Measurements from ENCODE around the gene CSMD2.

The CSMD2 gene

DNA sequence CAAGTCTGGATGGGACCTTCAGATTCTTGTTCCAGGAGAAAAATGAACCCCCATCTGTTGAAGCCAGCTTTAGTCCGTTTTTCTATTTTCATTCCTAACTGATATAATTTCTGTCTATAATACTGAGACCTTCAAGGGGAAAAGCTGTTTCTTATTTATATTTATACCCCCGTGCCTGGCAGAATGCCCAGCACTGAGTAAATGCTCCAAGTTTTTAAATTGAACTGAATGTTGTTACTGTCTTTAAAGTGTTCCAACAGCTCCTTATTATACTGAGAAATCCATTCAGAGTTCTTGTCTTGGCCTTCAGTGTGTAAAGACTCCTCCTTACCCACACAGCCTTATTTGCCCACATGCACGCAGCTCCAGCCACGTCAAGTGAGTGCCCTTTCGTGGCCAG is 479.8 kb downstream of the CSMD2 start:
- Histone ChIP-seq H3K27me3 (ENCODE audit: insufficient read depth, low read length, poor library complexity, severe bottlenecking) (no peaks in the 10 kb centered on the region), H3K9me2 (replicated peaks; ENCODE audit: low read depth, low read length) (no peaks in the 10 kb centered on the region), H3K4me3 (ENCODE audit: low read length, poor library complexity, severe bottlenecking) (no peak overlapping the region), H3K4me1 (ENCODE audit: insufficient read depth, low read length, poor library complexity, severe bottlenecking) (no peaks in the 10 kb centered on the region), H3F3A (ENCODE audit: low read depth) (no peaks in the 10 kb centered on the region), H3K79me2 (ENCODE audit: insufficient read depth, low read length) (no peaks in the 10 kb centered on the region), H2AFZ (ENCODE audit: low read length) (no peak overlapping the region), H3K36me3 (ENCODE audit: insufficient read depth, low read length) (no peaks in the 10 kb centered on the region), H4K20me1 (ENCODE audit: insufficient read depth, low read length, poor library complexity, severe bottlenecking) (no peaks in the 10 kb centered on the region), H3K9ac (ENCODE audit: low read depth, low read length, poor library complexity, severe bottlenecking) (no peak overlapping the region), H3K9me3 (ENCODE audit: insufficient read depth, low read depth, low read length) (no peaks in the 10 kb centered on the region), H3K4me2 (ENCODE audit: low read depth, low read length, poor library complexity, severe bottlenecking) (no peak overlapping the region)
- TF ChIP-seq, protein P1, sequence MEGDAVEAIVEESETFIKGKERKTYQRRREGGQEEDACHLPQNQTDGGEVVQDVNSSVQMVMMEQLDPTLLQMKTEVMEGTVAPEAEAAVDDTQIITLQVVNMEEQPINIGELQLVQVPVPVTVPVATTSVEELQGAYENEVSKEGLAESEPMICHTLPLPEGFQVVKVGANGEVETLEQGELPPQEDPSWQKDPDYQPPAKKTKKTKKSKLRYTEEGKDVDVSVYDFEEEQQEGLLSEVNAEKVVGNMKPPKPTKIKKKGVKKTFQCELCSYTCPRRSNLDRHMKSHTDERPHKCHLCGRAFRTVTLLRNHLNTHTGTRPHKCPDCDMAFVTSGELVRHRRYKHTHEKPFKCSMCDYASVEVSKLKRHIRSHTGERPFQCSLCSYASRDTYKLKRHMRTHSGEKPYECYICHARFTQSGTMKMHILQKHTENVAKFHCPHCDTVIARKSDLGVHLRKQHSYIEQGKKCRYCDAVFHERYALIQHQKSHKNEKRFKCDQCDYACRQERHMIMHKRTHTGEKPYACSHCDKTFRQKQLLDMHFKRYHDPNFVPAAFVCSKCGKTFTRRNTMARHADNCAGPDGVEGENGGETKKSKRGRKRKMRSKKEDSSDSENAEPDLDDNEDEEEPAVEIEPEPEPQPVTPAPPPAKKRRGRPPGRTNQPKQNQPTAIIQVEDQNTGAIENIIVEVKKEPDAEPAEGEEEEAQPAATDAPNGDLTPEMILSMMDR (conservative IDR thresholded peaks at IDR 0.05; ENCODE audit: low read length): no peak
- no peak for TF ChIP-seq EZH2phosphoT487 (IDR thresholded peaks at IDR 0.05; ENCODE audit: borderline replicate concordance)

DNA sequence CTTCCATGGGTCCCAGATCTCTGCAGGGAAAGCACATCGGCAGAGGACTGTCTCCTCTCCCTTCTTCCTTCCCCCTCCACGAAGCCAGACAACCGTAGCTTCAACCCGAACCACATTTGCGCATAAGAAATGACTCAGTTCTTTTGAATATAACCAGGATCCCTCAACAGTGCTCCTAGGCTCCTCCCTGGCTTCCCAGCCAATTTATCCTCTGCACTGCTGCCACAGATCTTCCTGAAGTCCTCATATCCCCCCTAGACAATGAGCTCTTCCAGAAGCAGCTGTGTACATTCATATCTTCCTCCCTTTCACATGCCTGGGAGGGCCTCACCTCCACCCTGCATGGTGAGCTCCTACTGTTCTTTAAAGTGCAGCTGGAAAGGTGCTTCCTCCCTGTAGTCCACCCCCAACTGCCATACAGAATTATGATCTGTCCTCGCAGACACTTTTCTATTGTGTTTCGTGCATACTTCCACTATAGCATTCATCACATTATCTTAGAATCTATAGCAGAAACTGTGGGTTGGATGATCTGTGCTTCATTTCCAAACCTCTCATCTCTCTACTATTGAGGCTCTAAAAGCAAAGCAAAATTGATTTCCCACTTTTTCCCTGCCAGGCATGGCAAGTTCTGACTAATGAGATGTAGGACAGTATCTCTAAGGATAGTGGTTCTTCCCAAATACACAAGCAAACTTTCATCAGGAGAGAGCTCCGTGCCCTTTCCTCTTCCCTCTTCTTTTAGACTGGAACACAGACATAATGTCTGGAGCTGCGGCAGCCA is 480.4 kb downstream of the CSMD2 start:
- Histone ChIP-seq H3K9ac (ENCODE audit: low read depth, low read length, poor library complexity, severe bottlenecking) (no peak overlapping the region), H3K4me2 (ENCODE audit: low read depth, low read length, poor library complexity, severe bottlenecking) (no peak overlapping the region), H3K4me3 (ENCODE audit: low read length, poor library complexity, severe bottlenecking) (no peak overlapping the region), H3K4me1 (ENCODE audit: insufficient read depth, low read length, poor library complexity, severe bottlenecking) (no peaks in the 10 kb centered on the region), H3K36me3 (ENCODE audit: insufficient read depth, low read length) (no peaks in the 10 kb centered on the region), H3K79me2 (ENCODE audit: insufficient read depth, low read length) (no peaks in the 10 kb centered on the region), H3K9me3 (ENCODE audit: insufficient read depth, low read depth, low read length) (no peaks in the 10 kb centered on the region), H2AFZ (ENCODE audit: low read length) (no peak overlapping the region), H3K27me3 (ENCODE audit: insufficient read depth, low read length, poor library complexity, severe bottlenecking) (no peaks in the 10 kb centered on the region), H3K9me2 (replicated peaks; ENCODE audit: low read depth, low read length) (no peaks in the 10 kb centered on the region), H3F3A (ENCODE audit: low read depth) (no peaks in the 10 kb centered on the region), H4K20me1 (ENCODE audit: insufficient read depth, low read length, poor library complexity, severe bottlenecking) (no peaks in the 10 kb centered on the region)
- TF ChIP-seq, protein P1 (conservative IDR thresholded peaks at IDR 0.05; ENCODE audit: low read length): no peak

DNA sequence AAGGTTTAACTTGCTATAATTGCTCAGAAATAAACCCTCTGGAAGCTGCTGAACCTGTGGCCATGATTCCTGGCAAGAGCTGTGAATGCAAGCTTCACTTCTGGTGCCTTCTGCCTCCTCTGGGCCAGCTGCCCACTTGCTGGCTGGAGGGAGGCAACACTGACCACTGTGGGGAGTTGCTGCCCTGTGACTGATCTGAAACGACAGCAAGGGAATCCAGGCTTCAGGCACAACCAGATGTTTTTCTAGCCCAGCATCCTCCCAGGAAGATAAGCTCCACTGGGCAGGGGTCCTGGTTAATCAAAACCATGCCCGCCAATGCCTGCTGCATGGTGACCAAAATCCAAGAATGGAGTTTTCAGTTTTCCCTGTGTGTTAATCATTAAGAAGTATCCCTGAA is 481.1 kb downstream of the CSMD2 start:
- Histone ChIP-seq H3K27me3 (ENCODE audit: insufficient read depth, low read length, poor library complexity, severe bottlenecking) (no peaks in the 10 kb centered on the region), H3F3A (ENCODE audit: low read depth) (no peaks in the 10 kb centered on the region), H3K4me1 (ENCODE audit: insufficient read depth, low read length, poor library complexity, severe bottlenecking) (no peaks in the 10 kb centered on the region), H3K4me3 (ENCODE audit: low read length, poor library complexity, severe bottlenecking) (no peak overlapping the region), H3K9ac (ENCODE audit: low read depth, low read length, poor library complexity, severe bottlenecking) (no peak overlapping the region), H3K9me3 (ENCODE audit: insufficient read depth, low read depth, low read length) (no peaks in the 10 kb centered on the region), H3K36me3 (ENCODE audit: insufficient read depth, low read length) (no peaks in the 10 kb centered on the region), H2AFZ (ENCODE audit: low read length) (no peak overlapping the region), H3K9me2 (replicated peaks; ENCODE audit: low read depth, low read length) (no peaks in the 10 kb centered on the region), H3K4me2 (ENCODE audit: low read depth, low read length, poor library complexity, severe bottlenecking) (no peak overlapping the region), H3K79me2 (ENCODE audit: insufficient read depth, low read length) (no peaks in the 10 kb centered on the region), H4K20me1 (ENCODE audit: insufficient read depth, low read length, poor library complexity, severe bottlenecking) (no peaks in the 10 kb centered on the region)
- TF ChIP-seq, protein P1 (conservative IDR thresholded peaks at IDR 0.05; ENCODE audit: low read length): no peak
- TF ChIP-seq EZH2phosphoT487 (IDR thresholded peaks at IDR 0.05; ENCODE audit: borderline replicate concordance): no peak
